H1 (cell line): ENCODE results near the gene EDN1. TPM values are rescaled to one million over a fixed set of nuclear protein-coding genes. Genes with fewer than 3 reads are reported as not detected.

Source experiments
- CTCF ChIA-PET: fragments of 300-600 bp; sonication (Branson Sonifier 250); formaldehyde crosslinking; loops from one replicate; lab custom pipeline; 2021; ENCODE audit not compliant: partially characterized antibody; lab: Charles Lee
- POLR2A ChIA-PET: fragments of 300-600 bp; sonication (Branson Sonifier 250); formaldehyde crosslinking; loops from one replicate; lab custom pipeline; 2021; ENCODE audit warnings: inconsistent platforms; ENCODE audit not compliant: partially characterized antibody; lab: Charles Lee
- DNase-seq, 2 experiments: peaks; one replicate each; pipeline versions ENCODE4 v3.0.0 to v3.0.0-alpha.2; 2010 to 2022; ENCODE audit warnings: low spot score in 2 of 2, low read depth in 1 of 2, mixed read lengths in 1 of 2
- FAIRE-seq: peaks from 2 replicates; lab custom pipeline; 2011; peaks lifted over from hg19 to GRCh38; lab: Jason Lieb, UNC
- H2AFZ ChIP-seq: 2 replicates; pipeline ENCODE4 v1.8.1; 2012; ENCODE audit warnings: low read length, inconsistent platforms
- H2AK5ac ChIP-seq: 2 replicates; pipeline ENCODE4 v1.6.1; 2013; ENCODE audit warnings: low read depth, low read length
- H2BK120ac ChIP-seq: replicated peaks from 2 replicates; pipeline ENCODE3; 2013; ENCODE audit warnings: low read depth, low read length, inconsistent platforms
- H2BK12ac ChIP-seq: 2 replicates; pipeline ENCODE4 v1.6.1; 2013; ENCODE audit warnings: low read depth, low read length
- H2BK15ac ChIP-seq: 2 replicates; pipeline ENCODE4 v1.6.1; 2013; ENCODE audit warnings: low read length
- H2BK20ac ChIP-seq: 2 replicates; pipeline ENCODE4 v1.6.1; 2013; ENCODE audit warnings: low read length
- H2BK5ac ChIP-seq: 2 replicates; pipeline ENCODE4 v1.6.1; 2013; ENCODE audit warnings: low read depth, low read length
- H3K14ac ChIP-seq: 2 replicates; pipeline ENCODE4 v1.6.1; 2013; ENCODE audit warnings: inconsistent platforms; ENCODE audit not compliant: insufficient read length
- H3K18ac ChIP-seq: 2 replicates; pipeline ENCODE4 v1.6.1; 2013; ENCODE audit warnings: low read length; ENCODE audit errors: extremely low read depth
- H3K23ac ChIP-seq: 2 replicates; pipeline ENCODE4 v1.6.1; 2013; ENCODE audit warnings: inconsistent platforms; ENCODE audit not compliant: insufficient read length
- H3K23me2 ChIP-seq: 2 replicates; pipeline ENCODE4 v1.6.1; 2013; ENCODE audit warnings: low read depth, low read length
- H3K27ac ChIP-seq: 2 replicates; pipeline ENCODE4 v1.6.1; 2011; ENCODE audit warnings: low read depth, low read length, inconsistent platforms
- H3K27me3 ChIP-seq, 4 experiments: replicated peaks in 1 of 4; 1 replicate in 1 of 4; 2 replicates in 3 of 4; pipeline versions ENCODE4 v1.6.1 to v1.8.1; 2011 to 2013; ENCODE audit warnings: low read length in 3 of 4, mild to moderate bottlenecking in 3 of 4, inconsistent platforms in 2 of 4, mixed read lengths in 2 of 4, moderate library complexity in 1 of 4; ENCODE audit not compliant: control insufficient read depth in 3 of 4, insufficient read depth in 3 of 4; ENCODE audit errors: extremely low read depth in 1 of 4
- H3K36me3 ChIP-seq, 4 experiments: 2 replicates each; pipeline versions ENCODE4 v1.6.1 to v1.8.1; 2011 to 2013; ENCODE audit warnings: mild to moderate bottlenecking in 4 of 4, low read length in 3 of 4, moderate library complexity in 2 of 4, control low read depth in 1 of 4, inconsistent platforms in 1 of 4; ENCODE audit not compliant: insufficient read depth in 4 of 4, control insufficient read depth in 2 of 4
- H3K4ac ChIP-seq: replicated peaks from 2 replicates; pipeline ENCODE3; 2013; ENCODE audit warnings: low read length, low read depth, mixed read lengths, inconsistent platforms; ENCODE audit not compliant: insufficient read length
- H3K4me1 ChIP-seq, 4 experiments: replicated peaks in 1 of 4; 1 replicate in 1 of 4; 2 replicates in 3 of 4; pipeline versions ENCODE4 v1.6.1 to v1.8.1; 2011 to 2013; ENCODE audit warnings: low read length in 3 of 4, inconsistent platforms in 2 of 4, mixed read lengths in 1 of 4; ENCODE audit not compliant: insufficient read depth in 4 of 4, control insufficient read depth in 3 of 4
- H3K4me2 ChIP-seq, 2 experiments: 2 replicates each; pipeline versions ENCODE4 v1.6.1 to v1.8.1; 2011 to 2013; ENCODE audit warnings: low read depth in 2 of 2, low read length in 2 of 2, control low read depth in 1 of 2, inconsistent platforms in 1 of 2, mild to moderate bottlenecking in 1 of 2; ENCODE audit not compliant: insufficient read depth in 1 of 2
- H3K4me3 ChIP-seq, 4 experiments: fragments of 200-600, 300-600 bp in 1 of 4; sonication (generic), shearing (Covaris generic), sonication (Bioruptor Twin) in 1 of 4; 2 replicates each; pipeline versions ENCODE4 v1.5.1 to v1.8.1; 2011 to 2016; ENCODE audit warnings: low read length in 4 of 4, low read depth in 3 of 4, control low read depth in 2 of 4, inconsistent platforms in 2 of 4, mild to moderate bottlenecking in 2 of 4, mixed read lengths in 1 of 4, moderate library complexity in 1 of 4; ENCODE audit not compliant: insufficient read depth in 2 of 4; ENCODE audit errors: extremely low read depth in 1 of 4
- H3K56ac ChIP-seq: replicated peaks from 2 replicates; pipeline ENCODE3; 2013; ENCODE audit warnings: low read depth, mild to moderate bottlenecking, mixed read lengths, low read length, inconsistent platforms; ENCODE audit not compliant: insufficient read length
- H3K79me1 ChIP-seq: 2 replicates; pipeline ENCODE4 v1.6.1; 2013; ENCODE audit warnings: low read depth, low read length, control low read depth
- H3K79me2 ChIP-seq, 2 experiments: 2 replicates each; pipeline versions ENCODE4 v1.6.1 to v1.8.1; 2012 to 2013; ENCODE audit warnings: low read length in 2 of 2, mild to moderate bottlenecking in 2 of 2, inconsistent platforms in 1 of 2; ENCODE audit not compliant: insufficient read depth in 2 of 2, control insufficient read depth in 1 of 2
- H3K9ac ChIP-seq, 4 experiments: replicated peaks in 1 of 4; 1 replicate in 1 of 4; 2 replicates in 3 of 4; pipeline versions ENCODE4 v1.6.1 to v1.8.1; 2011 to 2013; ENCODE audit warnings: low read depth in 3 of 4, low read length in 3 of 4, control low read depth in 2 of 4, mild to moderate bottlenecking in 2 of 4, moderate library complexity in 2 of 4, inconsistent platforms in 1 of 4; ENCODE audit errors: extremely low read depth in 1 of 4
- H3K9me3 ChIP-seq, 2 experiments: 2 replicates each; pipeline versions ENCODE4 v1.6.1 to v1.8.1; 2012 to 2013; ENCODE audit warnings: mild to moderate bottlenecking in 2 of 2, moderate library complexity in 2 of 2, control low read depth in 1 of 2, inconsistent platforms in 1 of 2, low read depth in 1 of 2, low read length in 1 of 2, mixed read lengths in 1 of 2; ENCODE audit not compliant: insufficient read depth in 2 of 2
- H4K20me1 ChIP-seq, 2 experiments: replicated peaks in 1 of 2; 2 replicates each; pipeline versions ENCODE3 to v1.8.1; 2011 to 2013; ENCODE audit warnings: inconsistent platforms in 2 of 2, low read length in 2 of 2, mild to moderate bottlenecking in 1 of 2; ENCODE audit not compliant: insufficient read depth in 2 of 2, control insufficient read depth in 1 of 2
- H4K5ac ChIP-seq: 2 replicates; pipeline ENCODE4 v1.6.1; 2013; ENCODE audit warnings: low read length, low read depth, mixed read lengths, inconsistent platforms; ENCODE audit not compliant: insufficient read length
- H4K8ac ChIP-seq: 2 replicates; pipeline ENCODE4 v1.8.0; 2013; ENCODE audit warnings: mild to moderate bottlenecking, moderate library complexity, low read length, inconsistent platforms; ENCODE audit not compliant: insufficient read depth; ENCODE audit errors: extremely low read depth
- H4K91ac ChIP-seq: replicated peaks from 2 replicates; pipeline ENCODE3; 2013; ENCODE audit warnings: low read length, mixed read lengths, inconsistent platforms; ENCODE audit not compliant: insufficient read length
- CTBP2 ChIP-seq: IDR thresholded peaks from 2 replicates; pipeline ENCODE4 v1.7.0; 2011; ENCODE audit warnings: borderline replicate concordance, mild to moderate bottlenecking, moderate library complexity, mixed read lengths, low read length; ENCODE audit not compliant: insufficient read depth, insufficient read length
- GABPA ChIP-seq: IDR thresholded peaks from 2 replicates; pipeline ENCODE4 v1.6.1; 2011; ENCODE audit warnings: mild to moderate bottlenecking, low read length, moderate library complexity, borderline replicate concordance; ENCODE audit not compliant: insufficient read depth
- JUND ChIP-seq: IDR thresholded peaks from 2 replicates; pipeline ENCODE4 v1.6.1; 2011; ENCODE audit warnings: mild to moderate bottlenecking, improper control_type of control experiment, low read length
- MAFK ChIP-seq: IDR thresholded peaks from 2 replicates; pipeline ENCODE4 v1.6.1; 2012; ENCODE audit warnings: low read depth, mild to moderate bottlenecking, improper control_type of control experiment, low read length
- POLR2A ChIP-seq, 2 experiments: IDR thresholded peaks; 1 replicate in 1 of 2; 2 replicates in 1 of 2; pipeline ENCODE4 v1.6.1; 2011; ENCODE audit warnings: low read depth in 2 of 2, low read length in 2 of 2, mild to moderate bottlenecking in 2 of 2; ENCODE audit errors: control extremely low read depth in 1 of 2
- RBBP5 ChIP-seq: IDR thresholded peaks from 2 replicates; pipeline ENCODE4 v1.7.1; 2012; ENCODE audit warnings: low read depth, mild to moderate bottlenecking, inconsistent platforms, low read length, moderate library complexity, borderline replicate concordance
- WGBS, 2 experiments: shearing (Covaris generic) in 1 of 2; methylation state at CpG; one replicate each; pipeline versions ENCODE4 v1.1.6 to v1.1.7; 2013 to 2015; ENCODE audit warnings: low lambda C conversion rate in 2 of 2, mixed read lengths in 2 of 2, inconsistent platforms in 1 of 2, low coverage in 1 of 2, missing lambda C conversion rate in 1 of 2; ENCODE audit not compliant: insufficient replicate concordance in 2 of 2, insufficient coverage in 1 of 2, insufficient read length in 1 of 2; ENCODE audit errors: extremely low coverage in 1 of 2, missing lambda C conversion rate in 1 of 2; 5-methylcytosine and 5-hydroxymethylcytosine counted together
- polyA plus RNA-seq, 7 experiments: library from polyadenylated mRNA; depleted of rRNA in 3 of 7; stranded (reverse) in 5 of 7; unstranded in 2 of 7; fragments of >200 nt in 5 of 7; fragments of 200-250 nt in 2 of 7; gene quantifications; 1 replicate in 5 of 7; 2 replicates in 1 of 7; 4 replicates in 1 of 7; pipeline versions ENCODE4 v1.2.1 to v1.2.3, GENCODE V29; 2011 to 2013; ENCODE audit warnings: missing spikeins in 2 of 7, mixed read lengths in 2 of 7
- total RNA-seq: library from RNA; stranded (reverse); fragmentation: NEBNext Ultra II Directional; extraction: Animal tissue kit (Norgen Biotek cat#: 25700); gene quantifications from 2 replicates; pipeline ENCODE4 v1.2.1, GENCODE V29; 2021
- TF ChIP-seq, protein P1 (sequence below): IDR thresholded peaks from 2 replicates; pipeline ENCODE4 v1.6.1; 2011; ENCODE audit warnings: low read depth, mild to moderate bottlenecking, low read length; ENCODE audit not compliant: insufficient read depth
- TF ChIP-seq, protein P2 (sequence below), 3 experiments: IDR thresholded peaks; 1 replicate in 2 of 3; 2 replicates in 1 of 3; pipeline versions ENCODE4 v1.5.1 to v1.6.1; 2011; ENCODE audit warnings: low read length in 3 of 3, mild to moderate bottlenecking in 3 of 3, inconsistent platforms in 2 of 3, low read depth in 1 of 3, moderate library complexity in 1 of 3; ENCODE audit not compliant: insufficient read depth in 1 of 3; ENCODE audit errors: control extremely low read depth in 1 of 3

The EDN1 gene
- total and polyA plus RNA-seq, 2 of the 8 experiments (the other 6 are each of a cell fraction or from before 2014, with no cell fraction given) = 0.23 to 1.1 TPM

DNA sequence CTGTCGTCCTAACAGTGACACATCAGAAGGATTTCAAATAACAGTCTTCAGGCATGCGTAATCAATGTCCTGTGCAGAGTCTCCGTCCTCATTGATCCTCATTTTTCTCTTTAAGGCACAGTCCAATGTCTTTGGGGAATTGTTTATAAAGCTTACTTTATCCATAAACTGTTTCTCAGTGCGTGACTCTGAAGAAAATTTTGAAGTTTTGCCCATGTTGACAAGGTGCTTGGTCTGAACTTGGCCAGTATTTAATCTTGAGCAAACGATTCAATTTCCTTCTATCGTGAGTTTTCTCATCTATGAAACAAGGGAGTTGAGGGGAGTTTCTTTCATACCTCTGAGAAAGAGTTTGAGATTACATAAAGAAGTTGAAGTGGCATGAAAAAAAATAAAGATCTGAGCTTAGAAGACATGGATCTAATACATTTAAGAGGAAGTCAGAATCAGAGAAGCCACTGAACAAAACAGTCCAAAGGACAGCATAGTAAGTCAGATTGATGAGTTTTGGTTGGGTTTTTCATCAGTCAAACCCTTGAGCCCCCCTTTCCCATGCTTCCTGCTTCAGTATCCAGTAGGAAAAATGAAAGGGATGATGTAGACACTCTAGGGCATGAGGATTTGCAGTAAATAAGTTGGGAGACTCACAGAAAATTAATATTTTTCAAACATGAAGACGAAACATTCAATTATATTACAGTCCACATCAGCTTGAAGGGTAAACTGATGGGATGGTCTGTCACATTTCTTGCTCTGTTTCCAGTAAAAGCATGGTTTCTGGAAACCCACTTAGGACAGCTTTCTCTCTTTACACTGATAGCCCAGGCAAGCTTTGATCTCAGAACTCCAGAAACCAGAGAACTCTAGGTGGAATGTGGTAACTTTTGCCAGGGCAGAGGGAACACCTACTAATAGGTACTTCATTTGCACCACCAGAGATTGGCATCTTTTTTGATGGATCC, 8.1 kb downstream of the EDN1 start:
- WGBS, 2 experiments = 96% methylated on average over 7 of the region's 7 CpGs; no CpG with 5 or more reads in 1 of the 2 experiments
- H3K27me3 ChIP-seq = no peaks in the 10 kb centered on the region
- H3K79me2 ChIP-seq = no peaks in the 10 kb centered on the region
- H2BK20ac ChIP-seq = no peak overlapping the region
- H2BK15ac ChIP-seq = no peak overlapping the region
- H3K14ac ChIP-seq = no peak overlapping the region
- no peak overlapping the region for H3K27ac ChIP-seq
- no peaks in the 10 kb centered on the region for H4K20me1 ChIP-seq
- H3K36me3 ChIP-seq = peaks cover 0 to 8% (median 0%) of the 10 kb centered on the region in 4 experiments; a peak in 1 of 8 replicates
- H2BK120ac ChIP-seq = no peak overlapping the region
- DNase-seq (no peak), FAIRE-seq (no peak)
- no peak overlapping the region for H3K18ac ChIP-seq
- no peak overlapping the region for H3K23ac ChIP-seq
- peaks cover 0 to 4% (median 0%) of the 10 kb centered on the region in 4 experiments; a peak in 3 of 7 replicates for H3K4me1 ChIP-seq
- H2BK5ac ChIP-seq = no peak overlapping the region
- H3K4me2 ChIP-seq = no peak overlapping the region
- no peak overlapping the region for H3K9ac ChIP-seq
- no peak overlapping the region for H2AK5ac ChIP-seq
- H3K4me3 ChIP-seq = no peak overlapping the region
- no peaks in the 10 kb centered on the region for H3K9me3 ChIP-seq
- no peak overlapping the region for H4K91ac ChIP-seq
- CTCF ChIA-PET = interaction anchor here (0.8 to 6.4 kb wide), 7 partner anchors 7 to 308 kb away, joined by 3 to 44 read pairs (median 3); partner anchors contain the start of gene EDN1
- H3K56ac ChIP-seq = no peak overlapping the region
- no peak overlapping the region for H2AFZ ChIP-seq
- H3K4ac ChIP-seq = no peak overlapping the region
- POLR2A ChIA-PET = no interaction called here
- no peaks in the 10 kb centered on the region for H3K79me1 ChIP-seq
- no peak overlapping the region for H4K8ac ChIP-seq
- no peaks in the 10 kb centered on the region for H3K23me2 ChIP-seq
- H2BK12ac ChIP-seq = no peak overlapping the region
- no peak overlapping the region for H4K5ac ChIP-seq
- TF ChIP-seq, protein P1, sequence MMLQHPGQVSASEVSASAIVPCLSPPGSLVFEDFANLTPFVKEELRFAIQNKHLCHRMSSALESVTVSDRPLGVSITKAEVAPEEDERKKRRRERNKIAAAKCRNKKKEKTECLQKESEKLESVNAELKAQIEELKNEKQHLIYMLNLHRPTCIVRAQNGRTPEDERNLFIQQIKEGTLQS = no peak
- no peak for TF ChIP-seq JUND
- TF ChIP-seq, protein P2, sequence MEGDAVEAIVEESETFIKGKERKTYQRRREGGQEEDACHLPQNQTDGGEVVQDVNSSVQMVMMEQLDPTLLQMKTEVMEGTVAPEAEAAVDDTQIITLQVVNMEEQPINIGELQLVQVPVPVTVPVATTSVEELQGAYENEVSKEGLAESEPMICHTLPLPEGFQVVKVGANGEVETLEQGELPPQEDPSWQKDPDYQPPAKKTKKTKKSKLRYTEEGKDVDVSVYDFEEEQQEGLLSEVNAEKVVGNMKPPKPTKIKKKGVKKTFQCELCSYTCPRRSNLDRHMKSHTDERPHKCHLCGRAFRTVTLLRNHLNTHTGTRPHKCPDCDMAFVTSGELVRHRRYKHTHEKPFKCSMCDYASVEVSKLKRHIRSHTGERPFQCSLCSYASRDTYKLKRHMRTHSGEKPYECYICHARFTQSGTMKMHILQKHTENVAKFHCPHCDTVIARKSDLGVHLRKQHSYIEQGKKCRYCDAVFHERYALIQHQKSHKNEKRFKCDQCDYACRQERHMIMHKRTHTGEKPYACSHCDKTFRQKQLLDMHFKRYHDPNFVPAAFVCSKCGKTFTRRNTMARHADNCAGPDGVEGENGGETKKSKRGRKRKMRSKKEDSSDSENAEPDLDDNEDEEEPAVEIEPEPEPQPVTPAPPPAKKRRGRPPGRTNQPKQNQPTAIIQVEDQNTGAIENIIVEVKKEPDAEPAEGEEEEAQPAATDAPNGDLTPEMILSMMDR (IDR thresholded peaks at IDR 0.05; ENCODE audit: control extremely low read depth in 1 of 3, insufficient read depth in 1 of 3, low read depth in 1 of 3, low read length in 3 of 3) = no peak
- TF ChIP-seq RBBP5 = no peak
- TF ChIP-seq POLR2A (IDR thresholded peaks at IDR 0.05; ENCODE audit: control extremely low read depth in 1 of 2, low read depth in 2 of 2, low read length in 2 of 2) = no peak
- TF ChIP-seq MAFK = no peak
- no peak for TF ChIP-seq CTBP2
- TF ChIP-seq GABPA = no peak
